ENCODE results near the gene ZNF281. TPM values are rescaled to one million over a fixed set of nuclear protein-coding genes. Genes with fewer than 3 reads are reported as not detected.

ZNF281 gene
- total RNA-seq, 1 experiment from 2014 or later, result 22.3 TPM

DNA sequence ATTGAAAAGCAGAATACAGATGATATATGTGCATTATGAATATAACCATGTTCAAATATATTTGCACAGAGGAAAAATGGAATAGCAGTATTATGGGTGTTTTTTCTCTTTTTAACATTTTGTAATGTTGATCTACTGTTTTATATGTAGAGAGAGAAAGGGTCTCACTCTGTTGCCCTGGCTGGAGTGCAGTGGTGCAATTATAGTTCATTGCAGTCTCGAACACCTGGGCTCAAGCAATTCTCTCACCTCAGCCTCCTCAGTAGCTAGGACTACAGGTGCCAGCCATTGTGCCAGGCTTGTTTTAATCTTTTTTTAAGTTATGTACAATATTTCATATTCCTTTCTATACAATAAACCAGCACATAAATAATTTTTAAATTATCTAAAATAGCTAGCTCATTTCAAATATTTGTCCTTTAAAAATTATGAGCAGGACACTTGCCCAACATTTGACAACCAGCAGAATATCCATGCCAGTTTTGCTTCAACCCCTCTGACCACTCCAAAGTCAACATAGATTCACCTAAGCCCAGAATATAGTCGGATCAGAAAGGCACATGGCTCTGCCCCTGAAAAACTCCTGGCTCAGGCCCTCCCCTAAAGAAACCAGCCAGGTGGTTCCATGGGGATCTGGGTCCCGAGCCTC is 29.8 kb downstream of the ZNF281 start:
- ChIA-PET POLR2A (interaction anchor here (0.6 to 5.0 kb wide), 13 partner anchors 9 to 1475 kb away, joined by 3 to 53 read pairs (median 6); partner anchors contain the start of gene ZNF281), CTCF (interaction anchor here (0.7 to 1.6 kb wide), 7 partner anchors 17 to 660 kb away, joined by 3 to 9 read pairs (median 3); no protein-coding TSS in a partner anchor)
- no peak for DNase-seq (ENCODE audit: unreplicated experiment)
- Mint-ChIP-seq H3K27ac (ENCODE audit: low read depth, unreplicated experiment) (peak overlapping the region; percentile 71), H3K9me3 (ENCODE audit: unreplicated experiment) (no peaks in the 10 kb centered on the region), H3K27me3 (ENCODE audit: insufficient read depth, unreplicated experiment) (no peaks in the 10 kb centered on the region), H3K4me3 (ENCODE audit: unreplicated experiment) (peak overlapping the region; percentile 61), H3K36me3 (ENCODE audit: insufficient read depth, unreplicated experiment) (no peaks in the 10 kb centered on the region), H3K4me1 (ENCODE audit: insufficient read depth, unreplicated experiment) (peaks cover 49% of the 10 kb centered on the region)
- intact Hi-C loops (cut with micrococcal nuclease), result loop anchor here (5.0 kb wide), 1 partner anchor 32 kb away; the partner anchor contains the start of gene ZNF281
- BruUV-seq (replicated peaks), result no TSS peak
- no peak for TF ChIP-seq CTCF (IDR thresholded peaks at IDR 0.05; ENCODE audit: unreplicated experiment)

DNA sequence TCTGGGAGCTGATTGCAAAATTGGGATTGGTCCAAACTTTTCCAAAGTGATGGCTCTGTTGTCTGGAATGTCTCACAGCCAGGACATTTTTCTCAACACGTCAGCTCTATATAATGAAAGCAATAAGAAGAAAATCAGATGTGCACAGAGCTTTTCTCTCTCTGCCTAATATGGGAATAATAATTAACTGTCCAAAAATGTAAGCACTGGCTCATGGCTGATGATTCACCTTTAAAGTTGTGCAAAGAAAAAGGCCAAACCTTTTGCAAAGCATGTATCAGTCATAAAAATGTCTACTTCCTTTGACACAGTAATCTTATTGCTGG is 30.4 kb downstream of the ZNF281 start:
- H3K4me1 Mint-ChIP-seq (ENCODE audit: insufficient read depth, unreplicated experiment), result peaks cover 56% of the 10 kb centered on the region
- no peaks in the 10 kb centered on the region for H3K9me3 Mint-ChIP-seq (ENCODE audit: unreplicated experiment)
- H3K27me3 Mint-ChIP-seq (ENCODE audit: insufficient read depth, unreplicated experiment), result no peaks in the 10 kb centered on the region
- H3K27ac Mint-ChIP-seq (ENCODE audit: low read depth, unreplicated experiment), result peak overlapping the region; percentile 71
- peak overlapping the region; percentile 61 for H3K4me3 Mint-ChIP-seq (ENCODE audit: unreplicated experiment)
- peak; percentile 97 for DNase-seq (ENCODE audit: unreplicated experiment)
- TF ChIP-seq CTCF (IDR thresholded peaks at IDR 0.05; ENCODE audit: unreplicated experiment), result no peak
- ChIA-PET POLR2A (interaction anchor here (0.6 to 5.0 kb wide), 21 partner anchors 9 to 1478 kb away, joined by 3 to 53 read pairs (median 4); partner anchors contain the start of gene ZNF281), CTCF (interaction anchor here (0.6 to 1.4 kb wide), 5 partner anchors 12 to 659 kb away, joined by 3 to 4 read pairs (median 3); no protein-coding TSS in a partner anchor)
- BruUV-seq (replicated peaks), result no TSS peak
- no peaks in the 10 kb centered on the region for H3K36me3 Mint-ChIP-seq (ENCODE audit: insufficient read depth, unreplicated experiment)
- intact Hi-C loops (cut with micrococcal nuclease), result loop anchor here (5.0 kb wide), 1 partner anchor 33 kb away; the partner anchor contains the start of gene ZNF281

- intact Hi-C loops (cut with micrococcal nuclease), result loop anchor here (5.0 kb wide), 1 partner anchor 34 kb away; the partner anchor contains the start of gene ZNF281
- Mint-ChIP-seq H3K4me1 (ENCODE audit: insufficient read depth, unreplicated experiment) (peaks cover 67% of the 10 kb centered on the region), H3K4me3 (ENCODE audit: unreplicated experiment) (no peak overlapping the region)
These were observed 31.7 kb downstream of the ZNF281 start for GRCh38 chr1:200378096-200378495.

More at GRCh38 chr1:200378096-200378495, 31.7 kb downstream of the ZNF281 start:
- no peak for TF ChIP-seq CTCF (IDR thresholded peaks at IDR 0.05; ENCODE audit: unreplicated experiment)
- no peak overlapping the region for H3K27ac Mint-ChIP-seq (ENCODE audit: low read depth, unreplicated experiment)
- no peaks in the 10 kb centered on the region for H3K27me3 Mint-ChIP-seq (ENCODE audit: insufficient read depth, unreplicated experiment)
- CTCF ChIA-PET, result interaction anchor here (0.7 to 0.9 kb wide), 4 partner anchors 8 to 689 kb away, joined by 3 read pairs; no protein-coding TSS in a partner anchor
- BruUV-seq (replicated peaks), result no TSS peak
- no peaks in the 10 kb centered on the region for H3K36me3 Mint-ChIP-seq (ENCODE audit: insufficient read depth, unreplicated experiment)
- POLR2A ChIA-PET, result interaction anchor here (0.6 to 5.0 kb wide), 7 partner anchors 10 to 73 kb away, joined by 3 to 53 read pairs (median 7); partner anchors contain the start of gene ZNF281
- DNase-seq (ENCODE audit: unreplicated experiment), result no peak
- H3K9me3 Mint-ChIP-seq (ENCODE audit: unreplicated experiment), result no peaks in the 10 kb centered on the region

Data from MCF 10A (cell line).